ENCODE results near the gene SPC24.

- TF ChIP-seq, protein P1, sequence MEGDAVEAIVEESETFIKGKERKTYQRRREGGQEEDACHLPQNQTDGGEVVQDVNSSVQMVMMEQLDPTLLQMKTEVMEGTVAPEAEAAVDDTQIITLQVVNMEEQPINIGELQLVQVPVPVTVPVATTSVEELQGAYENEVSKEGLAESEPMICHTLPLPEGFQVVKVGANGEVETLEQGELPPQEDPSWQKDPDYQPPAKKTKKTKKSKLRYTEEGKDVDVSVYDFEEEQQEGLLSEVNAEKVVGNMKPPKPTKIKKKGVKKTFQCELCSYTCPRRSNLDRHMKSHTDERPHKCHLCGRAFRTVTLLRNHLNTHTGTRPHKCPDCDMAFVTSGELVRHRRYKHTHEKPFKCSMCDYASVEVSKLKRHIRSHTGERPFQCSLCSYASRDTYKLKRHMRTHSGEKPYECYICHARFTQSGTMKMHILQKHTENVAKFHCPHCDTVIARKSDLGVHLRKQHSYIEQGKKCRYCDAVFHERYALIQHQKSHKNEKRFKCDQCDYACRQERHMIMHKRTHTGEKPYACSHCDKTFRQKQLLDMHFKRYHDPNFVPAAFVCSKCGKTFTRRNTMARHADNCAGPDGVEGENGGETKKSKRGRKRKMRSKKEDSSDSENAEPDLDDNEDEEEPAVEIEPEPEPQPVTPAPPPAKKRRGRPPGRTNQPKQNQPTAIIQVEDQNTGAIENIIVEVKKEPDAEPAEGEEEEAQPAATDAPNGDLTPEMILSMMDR (IDR thresholded peaks at IDR 0.05): no peak
- no peak for TF ChIP-seq POLR2A (IDR thresholded peaks at IDR 0.05)
- TF ChIP-seq POLR2AphosphoS5 (IDR thresholded peaks at IDR 0.05; ENCODE audit: insufficient read depth in 1 of 2, low read depth in 1 of 2): no peak
Measured at GRCh38 chr19:11190501-11190900, 34.9 kb upstream of the SPC24 start.

Data from vagina (tissue), 2 donors.